BLaER1 treated with 17β-estradiol and CSF1 and Interleukin-3, amounts not matched to agents 10 nM and 100 nM (cell line): ENCODE data around the gene TUBA3E.
"Not testable (repeated sequence)": the region's sequence is repeated elsewhere in the genome, so short reads cannot be mapped to it uniquely, and the experiment has no call there.

Source experiments
- H3K27ac ChIP-seq, 11 experiments: shearing (Covaris generic); formaldehyde crosslinking; 2 replicates each; pipeline ENCODE4 v1.8.1; 2022
- H3K27me3 ChIP-seq, 11 experiments: shearing (Covaris generic); formaldehyde crosslinking; 2 replicates each; pipeline ENCODE4 v1.8.1; 2022
- H3K36me3 ChIP-seq, 11 experiments: shearing (Covaris generic); formaldehyde crosslinking; 2 replicates each; pipeline ENCODE4 v1.8.1; 2022
- H3K4me1 ChIP-seq, 10 experiments: shearing (Covaris generic); formaldehyde crosslinking; 2 replicates each; pipeline ENCODE4 v1.8.1; 2022
- H3K4me2 ChIP-seq, 11 experiments: shearing (Covaris generic); formaldehyde crosslinking; 2 replicates each; pipeline ENCODE4 v1.8.1; 2022
- H3K4me3 ChIP-seq, 10 experiments: shearing (Covaris generic); formaldehyde crosslinking; 2 replicates each; pipeline ENCODE4 v1.8.1; 2022
- H3K9ac ChIP-seq, 11 experiments: shearing (Covaris generic); formaldehyde crosslinking; 2 replicates each; pipeline ENCODE4 v1.8.1; 2022
- H3K9me3 ChIP-seq, 11 experiments: shearing (Covaris generic); formaldehyde crosslinking; replicated peaks in 1 of 11; 2 replicates each; pipeline ENCODE4 v1.8.1; 2022
- H4K20me1 ChIP-seq, 11 experiments: shearing (Covaris generic); formaldehyde crosslinking; 2 replicates each; pipeline ENCODE4 v1.8.1; 2022
- Cebpa-rat ChIP-seq, 11 experiments: shearing (Covaris generic); IDR thresholded peaks; 2 replicates each; pipeline ENCODE4 v1.8.1; 2022

The TUBA3E gene

DNA sequence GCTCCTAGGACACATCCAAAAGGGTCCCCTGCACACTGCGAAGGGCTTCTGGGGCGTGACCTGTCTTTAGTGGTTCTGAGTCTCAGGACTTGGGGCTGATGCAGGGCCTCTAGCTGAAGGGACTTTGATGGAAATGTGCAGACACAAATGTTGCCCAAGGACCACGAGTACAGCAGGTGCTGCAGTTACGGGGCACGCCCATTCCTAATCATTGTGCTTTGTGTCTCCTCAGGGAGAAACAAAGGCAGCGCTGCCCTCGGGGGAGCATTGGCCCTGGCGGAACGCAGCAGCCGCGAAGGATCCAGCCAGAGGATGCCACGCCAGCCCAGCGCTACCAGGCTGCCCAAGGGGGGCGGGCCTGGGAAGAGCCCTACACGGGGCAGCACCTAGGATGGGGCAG lies 8.0 kb downstream of the TUBA3E start:
- Histone ChIP-seq H3K27ac (no peak overlapping the region), H3K36me3 (peaks cover 10 to 59% (median 34%) of the 10 kb centered on the region in 11 experiments), H3K27me3 (no peaks in the 10 kb centered on the region), H4K20me1 (peaks cover 10 to 65% (median 35%) of the 10 kb centered on the region in 11 experiments; a peak in 20 of 22 replicates), H3K4me2 (no peak overlapping the region), H3K9ac (no peak overlapping the region), H3K4me1 (peaks cover 0 to 26% (median 16%) of the 10 kb centered on the region in 10 experiments; a peak in 13 of 20 replicates), H3K9me3 (no peaks in the 10 kb centered on the region), H3K4me3 (no peak overlapping the region)
- TF ChIP-seq Cebpa-rat (IDR thresholded peaks at IDR 0.05) = no peak

DNA sequence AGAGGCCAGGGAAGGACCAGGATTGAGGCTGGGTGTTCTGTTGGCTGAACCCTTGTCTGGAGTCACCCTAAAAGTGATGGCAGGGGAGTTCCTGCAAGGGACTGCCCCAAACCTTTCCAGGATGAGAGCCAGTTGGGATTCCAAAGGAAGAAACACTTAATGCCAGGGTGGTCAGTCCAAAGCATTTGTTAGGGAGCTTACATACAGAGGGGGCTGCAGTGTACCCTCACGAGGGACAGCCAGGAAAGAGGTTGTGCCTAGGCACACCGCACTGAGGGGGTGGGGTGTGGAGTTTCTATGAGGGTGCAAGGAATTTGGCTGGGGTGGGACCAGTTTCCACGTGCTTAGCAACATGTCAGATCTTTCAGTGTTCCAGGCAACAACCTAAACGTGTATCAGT lies 9.3 kb downstream of the TUBA3E start:
- H3K4me1 ChIP-seq = peaks cover 8 to 35% (median 25%) of the 10 kb centered on the region in 10 experiments
- H3K27ac ChIP-seq, H3K4me2 ChIP-seq, H3K9me3 ChIP-seq, H3K4me3 ChIP-seq, H3K9ac ChIP-seq, H3K27me3 ChIP-seq: not testable (repeated sequence)
- peaks cover 10 to 77% (median 43%) of the 10 kb centered on the region in 11 experiments; a peak in 20 of 22 replicates for H4K20me1 ChIP-seq
- H3K36me3 ChIP-seq = peaks cover 19 to 68% (median 38%) of the 10 kb centered on the region in 11 experiments

DNA sequence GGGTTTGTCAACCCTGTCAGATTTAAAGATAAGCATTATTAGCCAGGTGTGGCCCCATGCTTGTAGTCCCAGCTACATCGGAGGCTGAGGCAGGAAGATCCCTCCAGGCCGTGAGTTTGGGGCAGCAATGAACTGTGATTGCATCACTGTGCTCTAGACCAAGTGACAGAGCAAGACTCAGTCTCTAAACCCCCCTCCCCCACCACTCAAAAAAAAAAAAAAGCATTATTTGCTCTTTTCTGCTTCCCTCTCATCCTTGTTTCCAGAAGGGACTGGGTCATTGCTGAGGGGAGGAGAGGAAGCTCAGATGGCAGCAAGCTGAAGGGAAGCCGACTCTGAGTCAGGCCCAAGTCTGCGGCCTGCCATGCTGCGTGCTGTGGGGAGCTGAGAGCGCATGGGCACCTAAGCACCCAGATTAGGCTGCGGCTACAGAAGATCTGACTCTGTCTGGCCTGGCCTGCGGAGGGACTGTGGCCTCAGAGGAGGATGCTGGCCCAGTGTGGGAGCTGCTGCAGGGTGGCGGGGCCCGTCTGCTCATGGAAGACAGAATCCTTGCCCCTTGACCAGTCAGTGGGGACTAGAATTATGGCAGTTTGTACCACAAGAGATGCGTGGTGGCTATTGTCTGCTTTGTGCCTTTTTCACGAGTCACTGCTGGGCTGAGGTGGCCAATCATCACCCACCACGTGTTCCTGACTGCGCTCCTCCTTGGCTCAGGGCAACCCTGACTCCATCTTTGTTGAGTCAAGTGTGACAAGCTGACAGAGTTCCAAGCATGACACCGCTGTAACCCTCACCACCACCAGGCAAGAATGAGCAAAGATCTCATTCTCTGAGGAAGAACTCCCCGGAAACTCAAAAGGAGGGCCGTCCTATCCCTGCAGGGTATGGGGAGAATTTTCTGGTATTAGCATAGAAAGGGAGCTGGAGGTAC lies 10.1 kb downstream of the TUBA3E start:
- Histone ChIP-seq H3K4me1 (peaks cover 16 to 44% (median 32%) of the 10 kb centered on the region in 10 experiments), H3K36me3 (peaks cover 19 to 72% (median 39%) of the 10 kb centered on the region in 11 experiments), H4K20me1 (peaks cover 10 to 83% (median 50%) of the 10 kb centered on the region in 11 experiments; a peak in 20 of 22 replicates), H3K4me2 (peak overlapping the region in 3 of 11 experiments; percentile 21 to 34 (median 25); a peak in 3 of 22 replicates), H3K27ac (0 out of 22 replicates have a peak overlapping the region, but pooled peaks of 2 of the 11 experiments have one; percentile 14 to 19)
- not testable (repeated sequence) for H3K4me3 ChIP-seq, H3K9ac ChIP-seq, H3K9me3 ChIP-seq, H3K27me3 ChIP-seq

DNA sequence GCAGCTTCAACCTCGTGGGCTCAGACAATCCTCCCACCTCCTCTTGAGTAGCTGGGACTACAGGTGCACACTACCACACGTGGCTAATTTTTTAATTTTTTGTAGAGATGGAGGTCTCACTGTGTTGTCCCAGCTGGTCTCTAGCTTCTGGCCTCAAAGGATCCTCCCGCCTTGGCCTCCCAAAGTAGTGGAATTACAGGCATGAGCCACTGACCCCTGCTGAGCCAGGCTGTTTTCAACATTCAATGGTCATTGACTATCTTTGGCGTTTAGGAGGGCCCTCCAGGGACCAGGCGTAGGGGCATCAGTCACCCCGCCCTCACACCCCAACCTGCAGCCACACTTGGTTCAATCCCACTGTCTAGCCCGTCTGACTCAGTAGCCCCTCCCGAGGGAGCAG lies 11.0 kb downstream of the TUBA3E start:
- no peak overlapping the region for H3K4me3 ChIP-seq
- H3K4me1 ChIP-seq = peaks cover 17 to 46% (median 32%) of the 10 kb centered on the region in 10 experiments
- peaks cover 10 to 83% (median 50%) of the 10 kb centered on the region in 11 experiments; a peak in 20 of 22 replicates for H4K20me1 ChIP-seq
- H3K27ac ChIP-seq = no peak overlapping the region
- H3K9me3 ChIP-seq = no peaks in the 10 kb centered on the region
- H3K36me3 ChIP-seq = peaks cover 19 to 72% (median 39%) of the 10 kb centered on the region in 11 experiments
- peak overlapping the region in 6 of 11 experiments; percentile 15 to 34 (median 23); a peak in 5 of 22 replicates for H3K4me2 ChIP-seq
- H3K9ac ChIP-seq = no peak overlapping the region
- no peak for TF ChIP-seq Cebpa-rat (IDR thresholded peaks at IDR 0.05)
- no peaks in the 10 kb centered on the region for H3K27me3 ChIP-seq

DNA sequence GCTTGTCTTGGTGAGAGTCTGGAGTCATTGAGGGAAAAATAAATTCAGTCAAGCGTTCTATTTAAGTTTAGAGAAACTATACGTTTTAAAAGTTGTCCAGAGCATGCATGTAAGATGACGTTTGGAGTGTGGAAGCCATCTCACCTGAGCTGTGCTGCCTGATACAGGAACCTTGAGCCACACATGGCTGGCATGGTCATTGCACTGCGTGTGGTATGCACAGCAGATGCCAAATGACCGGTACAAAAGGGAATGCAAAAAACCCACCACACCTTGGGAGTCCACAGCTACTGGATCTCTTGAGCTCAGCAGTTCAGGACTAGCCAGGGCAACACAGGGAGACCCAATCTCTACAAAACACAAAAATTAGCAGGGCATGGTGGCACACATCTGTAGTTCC lies 11.8 kb downstream of the TUBA3E start:
- Histone ChIP-seq H3K9me3 (no peaks in the 10 kb centered on the region), H3K4me2 (peak overlapping the region in 3 of 11 experiments; percentile 10 to 32 (median 31); a peak in 1 of 22 replicates), H3K27me3 (no peaks in the 10 kb centered on the region), H4K20me1 (peaks cover 10 to 80% (median 50%) of the 10 kb centered on the region in 11 experiments; a peak in 20 of 22 replicates), H3K27ac (no peak overlapping the region; a peak in 1 of 22 replicates), H3K9ac (no peak overlapping the region), H3K4me3 (no peak overlapping the region), H3K36me3 (peaks cover 14 to 66% (median 36%) of the 10 kb centered on the region in 11 experiments), H3K4me1 (peaks cover 17 to 46% (median 32%) of the 10 kb centered on the region in 10 experiments)
- no peak for TF ChIP-seq Cebpa-rat (IDR thresholded peaks at IDR 0.05)

DNA sequence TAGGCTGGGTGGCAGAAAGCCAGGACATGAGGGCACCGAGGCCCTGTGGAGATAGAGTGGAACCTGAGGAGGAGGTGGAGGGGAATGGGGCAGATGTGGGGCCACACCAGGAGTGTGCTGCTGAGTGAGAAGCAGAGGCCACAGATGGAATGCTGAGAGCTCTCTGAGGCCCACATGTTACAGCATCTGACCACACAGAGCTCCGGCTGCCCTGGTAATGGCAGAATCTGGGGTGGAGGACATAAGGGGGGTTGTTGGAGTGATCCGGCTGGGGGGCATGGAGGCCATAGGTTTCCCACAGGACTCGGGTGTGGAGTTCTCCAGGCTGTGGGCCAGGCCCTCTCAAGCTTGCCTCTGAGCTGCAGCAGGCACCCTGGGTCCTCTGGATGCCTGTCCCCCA lies 12.3 kb downstream of the TUBA3E start:
- Histone ChIP-seq H3K27me3 (no peaks in the 10 kb centered on the region), H3K36me3 (peaks cover 9 to 61% (median 31%) of the 10 kb centered on the region in 11 experiments), H3K4me2 (peak overlapping the region in 5 of 11 experiments; percentile 10 to 32 (median 23); a peak in 5 of 22 replicates), H3K9me3 (no peaks in the 10 kb centered on the region), H3K4me1 (peaks cover 17 to 46% (median 32%) of the 10 kb centered on the region in 10 experiments), H3K9ac (peak overlapping the region in 5 of 11 experiments; percentile 18 to 46 (median 28); a peak in 5 of 22 replicates), H4K20me1 (peaks cover 10 to 80% (median 50%) of the 10 kb centered on the region in 11 experiments; a peak in 20 of 22 replicates), H3K4me3 (no peak overlapping the region), H3K27ac (peak overlapping the region in 1 of 11 experiments; percentile 7; a peak in 1 of 22 replicates)
- TF ChIP-seq Cebpa-rat (IDR thresholded peaks at IDR 0.05) = no peak

DNA sequence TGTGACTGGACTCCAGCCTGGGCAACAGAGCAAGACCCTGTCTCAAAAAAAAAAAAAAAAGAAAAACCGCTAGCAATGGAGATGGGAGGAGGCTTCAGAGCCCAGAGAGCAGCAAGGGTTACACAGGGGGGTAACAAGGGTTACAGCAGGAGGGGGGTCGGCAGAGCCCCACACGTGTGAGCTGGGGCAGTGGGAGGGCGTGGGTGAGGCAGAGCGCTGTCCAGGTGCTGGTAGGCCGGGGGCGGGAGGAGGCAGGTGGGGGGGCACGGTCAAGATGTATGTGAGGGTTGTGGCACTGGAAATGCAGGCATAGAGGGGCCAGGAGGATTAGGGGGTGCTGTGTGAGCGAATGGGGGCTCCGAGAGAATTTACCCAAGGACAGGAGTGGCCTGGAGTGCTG lies 12.8 kb downstream of the TUBA3E start:
- Histone ChIP-seq H3K27ac (0 out of 22 replicates have a peak overlapping the region, but pooled peaks of 1 of the 11 experiments have one; percentile 7), H4K20me1 (peaks cover 10 to 80% (median 49%) of the 10 kb centered on the region in 11 experiments; a peak in 20 of 22 replicates), H3K27me3 (no peaks in the 10 kb centered on the region), H3K36me3 (peaks cover 8 to 57% (median 26%) of the 10 kb centered on the region in 11 experiments; a peak in 20 of 22 replicates), H3K9ac (peak overlapping the region in 5 of 11 experiments; percentile 18 to 46 (median 28); a peak in 3 of 22 replicates), H3K4me3 (no peak overlapping the region), H3K9me3 (no peaks in the 10 kb centered on the region), H3K4me1 (peaks cover 21 to 49% (median 36%) of the 10 kb centered on the region in 10 experiments), H3K4me2 (peak overlapping the region in 4 of 11 experiments; percentile 10 to 32 (median 22); a peak in 5 of 22 replicates)
- TF ChIP-seq Cebpa-rat (IDR thresholded peaks at IDR 0.05) = no peak

DNA sequence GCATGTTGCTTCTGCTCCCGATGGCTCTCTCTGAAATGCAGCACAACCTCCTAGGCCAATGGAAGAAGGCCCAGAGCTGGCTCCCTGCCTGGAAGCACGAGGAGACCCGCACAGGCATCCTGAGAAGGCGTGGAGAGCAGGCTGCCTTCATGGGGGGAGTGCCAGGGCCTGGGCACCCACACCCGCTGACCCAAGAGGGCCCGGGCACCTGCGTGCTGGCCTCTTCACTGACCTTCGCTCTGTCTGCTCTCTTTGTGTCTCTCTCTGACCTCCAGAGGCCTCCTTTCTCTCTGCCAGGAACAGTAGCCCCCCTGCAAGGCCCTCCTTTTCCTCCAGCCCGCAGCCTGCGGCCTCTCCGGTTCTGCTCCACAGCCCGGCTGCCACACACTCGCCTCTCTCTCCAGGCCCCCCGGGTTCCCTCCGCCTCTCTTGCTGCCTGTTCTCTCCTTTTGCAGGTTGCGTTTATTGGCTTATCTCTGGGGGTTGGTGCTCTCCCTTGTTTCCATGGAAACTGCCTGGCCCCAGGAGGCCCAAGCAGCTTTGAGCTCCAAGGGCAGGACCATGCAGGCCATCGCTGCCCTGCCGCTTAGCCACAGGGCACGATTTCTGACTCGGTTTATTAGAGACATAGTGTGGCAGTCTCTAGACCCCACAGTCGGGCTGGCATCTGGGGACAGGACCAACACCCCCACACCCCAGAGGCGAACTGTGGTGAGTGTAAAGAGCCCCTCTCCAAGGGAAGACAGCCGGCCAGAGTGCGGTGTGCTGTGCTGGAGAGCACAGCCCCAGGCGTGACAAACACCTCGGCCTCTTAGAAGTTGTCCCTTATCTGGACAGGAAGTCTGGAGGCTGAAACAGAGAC lies 14.5 kb downstream of the TUBA3E start:
- Histone ChIP-seq H3K9ac (peak overlapping the region; percentile 88 to 98 (median 95)), H3K9me3 (no peaks in the 10 kb centered on the region), H3K4me1 (peaks cover 32 to 66% (median 49%) of the 10 kb centered on the region in 10 experiments), H3K36me3 (peaks cover 5 to 53% (median 26%) of the 10 kb centered on the region in 11 experiments; a peak in 19 of 22 replicates), H3K27ac (peak overlapping the region; percentile 20 to 95 (median 92); a peak in 21 of 22 replicates), H3K4me2 (peak overlapping the region; percentile 89 to 99 (median 96)), H3K4me3 (peak overlapping the region; percentile 89 to 100 (median 97)), H4K20me1 (peaks cover 6 to 80% (median 54%) of the 10 kb centered on the region in 11 experiments; a peak in 20 of 22 replicates), H3K27me3 (no peaks in the 10 kb centered on the region)
- TF ChIP-seq Cebpa-rat (IDR thresholded peaks at IDR 0.05) = no peak

DNA sequence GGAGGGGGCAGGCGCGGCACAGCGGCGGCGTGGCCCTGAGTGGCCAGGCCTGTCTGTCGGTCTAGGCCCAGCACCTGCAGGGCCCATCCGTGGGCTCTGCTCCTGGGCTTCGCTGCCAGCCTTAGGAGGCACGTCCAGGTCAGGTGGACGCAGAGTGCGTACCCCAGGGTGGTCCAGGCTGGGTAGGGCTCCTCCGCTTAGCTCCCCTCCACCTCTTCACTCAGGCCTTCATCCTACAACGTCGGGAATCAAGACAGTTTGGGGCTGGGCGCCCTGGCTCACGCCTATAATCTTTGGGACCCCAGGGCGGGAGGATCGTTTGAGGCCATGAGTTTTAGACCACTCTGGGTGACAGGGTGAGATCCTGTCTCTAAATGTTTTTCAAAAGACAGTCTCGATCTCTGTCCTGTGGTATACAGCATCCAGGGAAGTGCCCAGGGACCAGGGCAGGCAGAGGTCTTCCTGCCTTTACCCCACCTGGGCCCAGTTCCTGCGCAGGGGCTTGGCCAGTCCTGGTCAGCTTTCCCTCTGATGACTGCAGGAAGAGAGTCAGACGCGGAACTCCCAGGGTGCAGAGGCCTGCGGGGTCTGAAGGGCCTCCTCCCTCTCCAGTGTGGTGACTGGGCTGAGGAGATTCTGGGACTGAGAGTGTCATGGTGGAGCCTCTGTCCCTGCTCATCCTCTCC lies 15.3 kb downstream of the TUBA3E start:
- Histone ChIP-seq H3K36me3 (peaks cover 5 to 53% (median 33%) of the 10 kb centered on the region in 11 experiments; a peak in 20 of 22 replicates), H3K27ac (peak overlapping the region; percentile 59 to 95 (median 92)), H3K4me1 (peaks cover 32 to 66% (median 49%) of the 10 kb centered on the region in 10 experiments), H4K20me1 (peaks cover 6 to 80% (median 59%) of the 10 kb centered on the region in 11 experiments; a peak in 20 of 22 replicates), H3K4me3 (peak overlapping the region; percentile 89 to 100 (median 97)), H3K9ac (peak overlapping the region; percentile 88 to 98 (median 95)), H3K4me2 (peak overlapping the region; percentile 89 to 99 (median 96))
- not testable (repeated sequence) for H3K27me3 ChIP-seq, H3K9me3 ChIP-seq

DNA sequence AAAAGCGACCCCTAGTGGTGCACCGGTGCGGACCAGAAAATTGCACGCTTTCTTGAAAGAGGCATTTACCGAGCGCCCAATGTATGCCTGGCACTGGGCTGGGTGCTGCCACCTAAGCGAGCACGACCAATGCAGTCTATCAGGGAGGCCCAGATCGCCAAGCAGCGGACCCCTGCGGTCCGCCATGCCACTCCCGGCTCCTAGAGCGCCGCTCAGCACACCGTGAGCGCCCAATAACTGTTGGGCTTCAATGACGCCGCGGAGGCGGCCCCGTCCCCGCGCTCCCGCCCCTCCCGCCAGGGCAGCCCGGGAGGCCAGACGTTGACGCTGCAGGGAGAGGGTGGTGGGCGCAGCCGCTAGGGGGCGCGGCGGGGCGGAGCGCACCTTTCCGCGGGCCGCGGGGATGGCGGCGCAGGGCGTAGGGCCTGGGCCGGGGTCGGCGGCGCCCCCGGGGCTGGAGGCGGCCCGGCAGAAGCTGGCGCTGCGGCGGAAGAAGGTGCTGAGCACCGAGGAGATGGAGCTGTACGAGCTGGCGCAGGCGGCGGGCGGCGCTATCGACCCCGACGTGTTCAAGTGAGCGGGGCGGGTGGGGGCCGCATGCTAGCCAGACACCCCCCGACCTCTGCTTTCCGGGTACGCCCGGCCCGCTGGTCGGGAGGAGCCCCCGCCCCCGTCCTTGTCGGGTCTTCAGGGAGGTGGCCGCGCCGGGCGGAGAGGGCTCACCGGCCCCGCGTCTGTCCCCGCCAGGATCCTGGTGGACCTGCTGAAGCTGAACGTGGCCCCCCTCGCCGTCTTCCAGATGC lies 16.2 kb downstream of the TUBA3E start, which contains the start of gene MZT2B:
TSS of gene MZT2B (plus strand) at position 383 of the 803 bp plus-strand sequence. CDS start at position 404, 21 bp downstream.
- Histone ChIP-seq H3K36me3 (peaks cover 10 to 56% (median 36%) of the 10 kb centered on the region in 11 experiments; a peak in 19 of 22 replicates), H3K4me3 (peak within 1 kb of the TSS; percentile 89 to 100 (median 97)), H3K4me2 (peak within 1 kb of the TSS; percentile 94 to 100 (median 98)), H4K20me1 (peaks cover 6 to 80% (median 59%) of the 10 kb centered on the region in 11 experiments; a peak in 20 of 22 replicates), H3K4me1 (peaks cover 32 to 57% (median 45%) of the 10 kb centered on the region in 10 experiments), H3K9ac (peak within 1 kb of the TSS; percentile 88 to 98 (median 95)), H3K27ac (peak within 1 kb of the TSS; percentile 78 to 95 (median 92))
- H3K27me3 ChIP-seq, H3K9me3 ChIP-seq: not testable (repeated sequence)
